HG02759 (cell line): ENCODE results near the gene ADAMTS2.

ENCODE experiments used
- ATAC-seq: cut with Tn5 transposase; IDR thresholded peaks from one replicate; pipeline ENCODE4 v1.9.1; 2021; ENCODE audit warnings: mild to moderate bottlenecking, moderate library complexity; ENCODE audit not compliant: unreplicated experiment

ADAMTS2 gene

GRCh38 chr5:179132586-179133355, 212.5 kb downstream of the ADAMTS2 start:
- ATAC-seq, result no peak

DNA sequence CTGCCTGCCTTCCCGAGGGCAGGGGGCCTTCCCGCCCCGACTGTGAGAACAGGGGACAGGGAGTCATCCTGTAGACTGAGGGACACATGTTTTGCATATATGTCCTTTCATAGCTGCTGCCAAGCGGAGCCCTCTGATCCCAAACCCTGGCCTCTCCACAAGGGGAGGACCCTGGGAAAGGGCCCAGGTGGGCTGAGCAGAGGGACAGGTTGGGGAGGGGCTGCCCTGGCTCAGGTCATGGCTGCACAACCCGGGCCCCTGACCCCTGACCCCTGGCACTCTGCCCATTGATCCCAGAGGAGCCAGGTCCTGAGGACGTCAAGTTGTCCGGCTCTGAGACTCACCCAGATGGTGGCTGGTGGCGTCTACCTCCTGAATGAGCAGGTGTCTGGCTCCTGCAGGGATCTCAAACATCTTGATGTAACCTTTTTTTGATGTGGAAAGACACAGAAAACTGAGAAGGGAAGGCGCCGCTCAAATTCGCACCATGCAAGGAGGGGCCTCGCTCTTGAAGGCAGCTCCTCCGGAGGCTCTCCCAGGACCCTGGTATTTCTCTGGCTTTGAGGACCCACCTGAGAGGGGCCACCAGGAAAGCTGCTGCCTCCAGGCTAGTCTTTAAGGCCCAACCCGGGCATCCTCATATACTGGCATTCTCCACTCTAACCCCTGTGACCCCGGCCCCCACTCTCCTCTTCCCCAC, 213.2 kb downstream of the ADAMTS2 start:
- no peak for ATAC-seq

GRCh38 chr5:179131321-179131835, 213.9 kb downstream of the ADAMTS2 start:
- ATAC-seq, result no peak

GRCh38 chr5:179130101-179130681, 215.1 kb downstream of the ADAMTS2 start:
- ATAC-seq, result no peak

DNA sequence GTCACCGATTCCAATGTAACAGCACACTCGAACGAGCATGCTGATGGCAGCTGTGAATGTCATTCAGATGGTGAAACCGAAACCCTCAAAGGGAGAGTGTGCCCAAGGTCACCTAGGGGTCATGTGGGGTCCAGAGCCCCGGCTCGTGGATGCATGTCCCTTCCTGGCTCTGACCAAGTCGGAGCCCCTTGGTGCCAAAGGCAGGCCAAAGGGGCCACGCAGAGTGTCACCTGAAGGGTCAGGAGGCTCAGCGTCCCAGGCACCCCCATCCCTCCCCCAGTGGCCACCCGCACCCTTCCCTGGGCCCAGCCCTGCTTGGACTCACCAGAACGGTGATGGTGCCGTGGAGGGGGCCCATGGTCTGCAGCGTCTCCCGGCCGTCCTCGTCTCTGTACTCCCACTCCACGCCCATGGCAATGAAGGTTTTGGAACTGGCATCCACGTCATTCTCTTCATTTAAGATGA, 215.6 kb downstream of the ADAMTS2 start:
- ATAC-seq, result no peak

GRCh38 chr5:179128976-179129375, 216.3 kb downstream of the ADAMTS2 start:
- ATAC-seq, result no peak

DNA sequence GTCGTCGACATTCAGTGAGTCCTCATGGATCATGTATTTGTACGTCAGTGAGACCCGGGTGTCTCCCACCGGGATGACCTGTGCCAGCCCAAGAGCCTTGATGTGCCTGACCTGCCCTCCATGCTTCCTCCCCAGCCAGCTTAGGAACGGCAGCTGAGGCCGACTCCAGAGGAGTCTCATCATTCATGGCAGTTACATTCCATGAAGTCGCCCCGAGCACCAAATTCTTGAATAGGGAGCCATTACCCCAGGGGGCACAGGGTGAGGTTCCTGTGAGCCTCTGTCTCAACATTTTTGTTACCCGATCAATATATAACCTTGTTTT, 217.3 kb downstream of the ADAMTS2 start:
- no peak for ATAC-seq

- ATAC-seq, result no peak
Measured at GRCh38 chr5:179127136-179128040, 217.9 kb downstream of the ADAMTS2 start.

DNA sequence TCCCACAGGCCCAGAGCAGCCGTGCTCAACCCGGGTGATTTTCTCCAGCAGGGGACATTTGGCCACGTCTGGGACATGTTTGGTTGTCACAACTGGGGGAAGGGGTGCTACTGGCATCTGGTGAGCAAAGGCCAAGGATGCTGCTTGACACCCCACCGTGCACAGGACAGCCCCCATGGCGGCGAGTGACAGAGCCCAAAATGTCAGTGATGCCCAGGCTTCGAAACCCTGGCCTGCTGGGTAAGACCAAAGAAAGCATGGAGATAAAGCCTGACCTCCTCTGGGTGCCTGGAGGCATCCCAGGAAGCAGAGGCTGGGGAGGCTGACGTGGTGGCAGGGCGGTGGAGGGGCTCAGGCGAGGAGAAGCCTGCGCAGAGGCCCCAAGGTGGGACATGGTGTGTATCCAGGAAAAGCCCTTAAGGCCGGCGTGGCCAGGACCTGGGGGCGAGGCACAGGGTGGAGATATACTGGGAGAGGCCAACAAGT, 218.7 kb downstream of the ADAMTS2 start:
- ATAC-seq, result no peak

DNA sequence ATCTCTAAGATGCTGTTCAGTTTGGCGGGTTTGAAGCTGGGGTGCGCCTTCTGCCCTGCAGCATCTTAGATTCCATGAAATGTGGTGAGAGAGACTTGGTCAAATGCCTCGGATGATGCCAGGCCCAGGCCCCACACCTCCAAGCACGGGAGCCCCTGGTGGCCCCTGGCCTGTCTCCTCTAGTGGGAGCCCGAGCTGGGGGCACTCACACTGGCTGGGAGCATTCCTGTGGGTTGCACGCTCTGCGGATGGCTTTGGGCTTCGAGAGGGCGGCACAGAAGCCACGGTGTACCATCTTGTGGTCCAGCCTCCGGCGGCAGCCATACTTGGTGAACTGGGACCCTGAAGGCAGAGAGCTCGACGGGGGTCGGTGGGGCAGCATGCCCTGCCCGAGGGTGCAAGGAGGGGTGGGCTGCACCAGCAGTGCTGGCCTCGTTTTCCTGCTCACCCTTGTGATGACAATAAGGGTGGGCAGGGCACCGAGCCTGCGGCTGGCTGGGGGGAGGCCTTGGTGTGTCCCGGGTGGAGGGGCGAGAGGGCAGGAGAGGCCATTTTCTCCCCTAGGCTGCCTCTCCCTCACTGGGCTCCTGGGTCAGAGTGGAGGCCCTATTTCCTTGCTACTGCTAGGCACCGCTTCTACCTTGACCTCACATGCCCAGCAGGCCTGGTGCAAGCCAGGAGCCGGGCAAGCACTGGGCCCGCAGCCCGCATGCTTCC, 219.3 kb downstream of the ADAMTS2 start:
- no peak for ATAC-seq

DNA sequence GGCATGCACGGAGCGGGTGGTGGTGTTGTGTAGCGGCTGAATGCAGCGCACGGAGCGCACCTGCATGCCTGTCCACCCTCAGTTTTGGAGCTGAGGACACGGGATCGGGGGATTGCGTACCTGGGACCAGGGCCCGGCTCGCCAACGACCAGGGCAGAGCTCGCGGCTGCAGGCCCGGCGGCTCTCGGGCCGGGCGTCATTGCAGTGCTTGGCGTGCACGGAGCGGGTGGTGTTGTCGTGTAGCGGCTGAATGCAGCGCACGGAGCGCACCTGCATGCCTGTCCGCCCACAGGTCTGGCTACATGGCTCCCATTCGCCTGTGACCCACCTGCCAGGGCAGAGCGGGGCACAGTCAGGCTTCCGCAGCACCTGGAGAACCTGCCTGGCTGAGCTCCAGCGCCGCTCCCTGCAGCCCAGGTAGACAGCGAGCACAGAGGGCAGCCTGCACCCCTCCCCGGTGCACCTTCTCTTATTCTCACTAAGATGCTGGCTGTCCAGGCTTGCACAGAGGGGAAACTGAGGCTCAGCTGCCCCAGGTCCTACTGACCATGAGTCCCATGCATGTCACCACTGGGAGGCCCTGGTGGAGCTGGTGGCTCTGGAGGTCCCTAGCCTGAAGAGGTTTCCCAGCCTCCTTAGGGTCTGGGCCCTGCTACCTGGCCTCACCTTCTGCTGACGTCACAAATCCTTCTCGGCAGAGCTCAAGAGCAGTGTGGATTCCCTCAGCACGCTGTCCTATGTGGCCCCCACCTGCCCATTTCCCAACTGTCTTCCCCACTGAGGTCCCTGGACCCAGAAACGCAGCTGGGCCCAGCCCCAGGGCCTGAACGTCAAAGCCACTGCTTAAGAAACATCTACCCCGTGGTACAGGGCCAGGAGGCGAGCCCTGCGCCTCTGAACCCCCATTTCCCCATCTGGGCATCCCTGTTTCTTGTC, 220.1 kb downstream of the ADAMTS2 start:
- no peak for ATAC-seq

DNA sequence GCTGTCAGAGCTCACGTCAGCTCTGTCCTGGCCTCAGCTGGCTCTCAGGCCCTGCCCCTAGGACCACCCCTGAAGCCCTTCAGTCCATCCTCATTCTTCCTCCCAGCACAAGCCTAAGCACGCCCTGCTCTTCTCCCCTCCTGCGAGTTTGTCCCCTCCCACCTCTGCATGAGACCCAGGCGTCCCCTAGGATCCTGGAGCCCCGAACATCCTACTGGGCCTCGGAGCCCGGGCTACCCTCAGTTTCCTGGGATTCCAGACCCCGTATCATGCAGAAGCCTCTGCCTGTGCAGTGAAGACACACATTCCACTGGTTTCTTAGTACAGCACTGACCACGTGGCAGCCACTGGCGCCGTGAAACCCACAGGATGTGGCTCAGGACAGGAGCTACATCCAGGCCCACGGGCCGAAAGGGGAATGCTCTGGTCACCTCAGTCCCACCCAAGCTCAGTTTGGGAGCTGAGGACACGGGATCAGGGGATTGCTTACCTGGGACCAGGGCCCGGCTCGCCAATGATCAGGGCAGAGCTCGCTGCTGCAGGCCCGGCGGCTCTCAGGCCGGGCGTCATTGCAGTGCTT, 220.9 kb downstream of the ADAMTS2 start:
- ATAC-seq, result no peak

GRCh38 chr5:179123491-179124272, 221.6 kb downstream of the ADAMTS2 start:
- ATAC-seq, result no peak

- ATAC-seq, result no peak
Measured at GRCh38 chr5:179123109-179123426, 222.2 kb downstream of the ADAMTS2 start.

- ATAC-seq, result no peak
Measured at GRCh38 chr5:179122411-179123108, 222.7 kb downstream of the ADAMTS2 start.

GRCh38 chr5:179121667-179122111, 223.6 kb downstream of the ADAMTS2 start:
- ATAC-seq, result no peak

- ATAC-seq, result no peak
Measured at GRCh38 chr5:179120951-179121666, 224.2 kb downstream of the ADAMTS2 start.
